ENCODE data around the gene SERPINC1.
"Not testable (repeated sequence)": the region's sequence is repeated elsewhere in the genome, so short reads cannot be mapped to it uniquely, and the experiment has no call there.

- TF ChIP-seq CTCF (IDR thresholded peaks at IDR 0.05; ENCODE audit: insufficient read depth, low read depth, low read length); EZH2 (IDR thresholded peaks at IDR 0.05; ENCODE audit: insufficient read depth, low read length): not testable (repeated sequence)
These were observed 48.8 kb upstream of the SERPINC1 start for GRCh38 chr1:173965896-173966295.
